Kidney (tissue), 14 donors: Measurements from ENCODE around the gene RNF34. TPM values are rescaled to one million over a fixed set of nuclear protein-coding genes. Genes with fewer than 3 reads are reported as not detected.

Source experiments
- DNase-seq, 5 donors: peaks; one replicate each; pipeline ENCODE4 v3.0.0-alpha.2; 2013 to 2020
- FAIRE-seq: peaks from 2 replicates; lab custom pipeline; 2012; peaks lifted over from hg19 to GRCh38; lab: Jason Lieb, UNC
- H3K27ac ChIP-seq, 2 donors: one replicate each; pipeline ENCODE4 v1.7.0; 2013; ENCODE audit warnings: low read depth in 2 of 2, low read length in 2 of 2, inconsistent platforms in 1 of 2
- H3K27me3 ChIP-seq: one replicate; pipeline ENCODE4 v1.7.1; 2013; ENCODE audit warnings: low read length, inconsistent platforms; ENCODE audit not compliant: control insufficient read depth, insufficient read depth
- H3K36me3 ChIP-seq, 3 donors: one replicate each; pipeline versions ENCODE4 v1.7.0 to v1.7.1; 2013; ENCODE audit warnings: low read length in 3 of 3, control low read depth in 1 of 3, inconsistent platforms in 1 of 3; ENCODE audit not compliant: insufficient read depth in 3 of 3, control insufficient read depth in 2 of 3
- H3K4me1 ChIP-seq, 3 donors: one replicate each; pipeline versions ENCODE4 v1.7.0 to v1.7.1; 2013; ENCODE audit warnings: low read length in 3 of 3, inconsistent platforms in 1 of 3, low read depth in 1 of 3; ENCODE audit not compliant: control insufficient read depth in 2 of 3, insufficient read depth in 2 of 3
- H3K4me3 ChIP-seq, 3 donors: one replicate each; pipeline versions ENCODE4 v1.7.0 to v1.8.1; 2013; ENCODE audit warnings: low read length in 3 of 3, control low read depth in 1 of 3, inconsistent platforms in 1 of 3
- H3K9ac ChIP-seq, 3 donors: one replicate each; pipeline versions ENCODE4 v1.7.0 to v1.7.1; 2013; ENCODE audit warnings: low read length in 3 of 3, control low read depth in 1 of 3, inconsistent platforms in 1 of 3
- H3K9me3 ChIP-seq, 3 donors: one replicate each; pipeline versions ENCODE4 v1.7.0 to v1.7.1; 2013; ENCODE audit warnings: low read length in 3 of 3, control low read depth in 1 of 3, inconsistent platforms in 1 of 3; ENCODE audit not compliant: control insufficient read depth in 2 of 3, insufficient read depth in 1 of 3
- CTCF ChIP-seq: IDR thresholded peaks from 3 replicates; pipeline ENCODE4 v1.5.1; 2012; ENCODE audit warnings: mild to moderate bottlenecking, moderate library complexity, borderline replicate concordance; ENCODE audit not compliant: insufficient read depth; ENCODE audit errors: extremely low read depth
- intact Hi-C: fragments of 100-400 bp; cut with DNase I; formaldehyde crosslinking; loops from one replicate; pipeline ENCODE4 v1.11.1; 2022
- polyA plus RNA-seq: library from polyadenylated mRNA; stranded (reverse); fragments of 350-450 nt; fragmentation: Illumina TruSeq; extraction: RNeasy Lipid Tissue Mini Kit (QIAGEN cat#74804); gene quantifications from one replicate; pipeline ENCODE4 v1.2.3, GENCODE V29; 2014; ENCODE audit warnings: low read depth, low replicate concordance; ENCODE audit not compliant: insufficient read depth
- total RNA-seq: library from RNA; stranded (reverse); fragmentation: NEBNext Ultra II Directional; extraction: Animal tissue kit (Norgen Biotek cat#: 25700); gene quantifications from one replicate; pipeline ENCODE4 v1.2.1, GENCODE V29; 2021
- donor health status: control.
- donor health status: control.
- donor health status: control.
- donor health status: control.
- donor health status: control.
- donor health status: DM: yes; HTN: yes; CAD: no.
- donor health status: Normal renal cell carcinoma (clear cell type).

RNF34 gene
- total and polyA plus RNA-seq, 2 donors from 2014 or later: 18.8 to 48.1 TPM

GRCh38 chr12:121440768-121441167 lies 40.9 kb downstream of the RNF34 start:
- no peak for TF ChIP-seq CTCF
- Histone ChIP-seq H3K9me3 (no peaks in the 10 kb centered on the region), H3K9ac (no peak overlapping the region), H3K36me3 (peaks cover 2 to 15% (median 7%) of the 10 kb centered on the region in 3 donors), H3K4me1 (no peaks in the 10 kb centered on the region), H3K4me3 (no peak overlapping the region), H3K27me3 (no peaks in the 10 kb centered on the region), H3K27ac (no peak overlapping the region)
- intact Hi-C loops: loop anchor here (10.0 kb wide), 1 partner anchor 106 kb away; no protein-coding TSS in a partner anchor
- no peak for DNase-seq
- FAIRE-seq: no peak

GRCh38 chr12:121441555-121441954 lies 41.6 kb downstream of the RNF34 start:
- Histone ChIP-seq H3K9me3 (no peaks in the 10 kb centered on the region), H3K9ac (no peak overlapping the region), H3K4me3 (no peak overlapping the region), H3K36me3 (peaks cover 2 to 14% (median 7%) of the 10 kb centered on the region in 3 donors), H3K27ac (no peak overlapping the region), H3K4me1 (no peaks in the 10 kb centered on the region), H3K27me3 (no peaks in the 10 kb centered on the region)
- TF ChIP-seq CTCF: no peak
- intact Hi-C loops: loop anchor here (10.0 kb wide), 1 partner anchor 107 kb away; no protein-coding TSS in a partner anchor
- DNase-seq (no peak), FAIRE-seq (no peak)

GRCh38 chr12:121442028-121442948 lies 42.4 kb downstream of the RNF34 start:
- intact Hi-C loops: loop anchor here (10.0 kb wide), 1 partner anchor 107 kb away; no protein-coding TSS in a partner anchor
- H3K27me3 ChIP-seq: no peaks in the 10 kb centered on the region
- no peaks in the 10 kb centered on the region for H3K9me3 ChIP-seq
- no peak for TF ChIP-seq CTCF
- FAIRE-seq (no peak), DNase-seq (no peak)
- peaks cover 2 to 14% (median 7%) of the 10 kb centered on the region in 3 donors for H3K36me3 ChIP-seq
- no peaks in the 10 kb centered on the region for H3K4me1 ChIP-seq
- H3K4me3 ChIP-seq: no peak overlapping the region
- H3K9ac ChIP-seq: no peak overlapping the region
- H3K27ac ChIP-seq: no peak overlapping the region
